ENCODE data around the gene DPY19L3.
"Not testable (repeated sequence)": the region's sequence is repeated elsewhere in the genome, so short reads cannot be mapped to it uniquely, and the experiment has no call there.

The DPY19L3 gene

DNA sequence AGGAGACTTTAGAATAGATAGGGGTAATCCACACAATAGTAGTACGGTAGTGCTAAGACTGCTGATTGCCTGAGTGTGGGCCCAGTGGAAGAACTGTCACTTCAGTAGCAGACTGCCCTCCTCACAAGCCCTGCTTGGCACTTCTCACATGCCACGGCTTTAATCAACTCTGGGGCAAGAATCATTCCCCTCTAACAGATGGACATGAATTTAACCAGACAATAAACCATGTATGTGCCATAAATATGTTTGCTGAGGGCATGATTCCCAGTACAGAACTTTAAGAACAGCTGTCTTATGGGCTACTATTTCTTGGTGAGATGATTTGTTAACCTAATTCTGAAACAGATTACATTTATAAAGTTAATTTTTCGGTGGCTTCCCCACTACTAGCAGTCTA, 22.0 kb downstream of the DPY19L3 start:
- Histone ChIP-seq H3K27ac (ENCODE audit: low read depth, low read length) (no peak overlapping the region), H3K9ac (ENCODE audit: low read length) (no peak overlapping the region), H3K4me1 (ENCODE audit: control insufficient read depth, insufficient read depth, low read length) (no peaks in the 10 kb centered on the region), H3K4me3 (ENCODE audit: low read length) (no peak overlapping the region), H3K36me3 (ENCODE audit: control insufficient read depth, insufficient read depth, low read length) (no peaks in the 10 kb centered on the region), H3K27me3 (ENCODE audit: control insufficient read depth, insufficient read depth, low read length) (no peaks in the 10 kb centered on the region)

DNA sequence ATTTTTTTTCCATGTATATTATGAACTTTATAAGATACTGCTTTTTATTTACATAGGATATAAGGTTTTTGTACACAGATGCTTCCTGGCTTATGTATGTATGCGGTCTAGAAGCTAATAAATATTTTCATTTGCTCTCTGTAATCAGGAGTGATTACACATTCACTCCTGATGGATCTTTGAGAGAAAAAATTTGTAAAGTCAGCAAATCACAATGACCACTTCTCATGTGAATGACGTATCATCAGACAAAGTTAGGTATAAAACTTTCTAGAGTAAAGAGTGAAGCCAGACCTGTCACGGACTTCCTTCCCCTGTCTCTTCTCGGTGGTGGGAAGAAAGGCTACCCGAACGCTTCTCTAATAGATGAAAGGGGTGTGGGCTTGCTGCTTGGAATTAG, 31.1 kb downstream of the DPY19L3 start:
- Histone ChIP-seq H3K36me3 (ENCODE audit: control insufficient read depth, insufficient read depth, low read length) (no peaks in the 10 kb centered on the region), H3K9ac (ENCODE audit: low read length) (no peak overlapping the region), H3K4me1 (ENCODE audit: control insufficient read depth, insufficient read depth, low read length) (no peaks in the 10 kb centered on the region), H3K27ac (ENCODE audit: low read depth, low read length) (no peak overlapping the region), H3K4me3 (ENCODE audit: low read length) (no peak overlapping the region), H3K27me3 (ENCODE audit: control insufficient read depth, insufficient read depth, low read length) (no peaks in the 10 kb centered on the region)

DNA sequence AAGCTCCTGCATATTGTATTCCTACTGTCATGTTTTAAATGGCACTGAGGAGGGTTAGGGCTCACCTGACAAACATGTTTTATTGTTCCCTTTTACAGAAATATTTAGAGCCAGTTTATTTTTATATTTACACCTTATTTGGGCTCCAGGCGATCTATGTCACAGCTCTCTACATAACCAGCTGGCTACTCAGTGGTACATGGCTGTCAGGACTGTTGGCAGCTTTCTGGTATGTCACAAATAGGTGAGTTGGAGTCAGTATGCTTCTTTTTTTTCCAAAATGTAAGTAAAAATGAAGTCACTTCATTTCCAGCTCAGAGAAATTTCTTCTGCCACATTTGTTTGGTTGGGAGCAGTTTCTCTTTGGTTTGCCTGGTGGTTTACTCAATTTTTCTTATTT, 31.5 kb downstream of the DPY19L3 start:
- H3K27me3 ChIP-seq (ENCODE audit: control insufficient read depth, insufficient read depth, low read length): no peaks in the 10 kb centered on the region
- H3K4me1 ChIP-seq (ENCODE audit: control insufficient read depth, insufficient read depth, low read length): no peaks in the 10 kb centered on the region
- no peak overlapping the region for H3K27ac ChIP-seq (ENCODE audit: low read depth, low read length)
- no peaks in the 10 kb centered on the region for H3K36me3 ChIP-seq (ENCODE audit: control insufficient read depth, insufficient read depth, low read length)
- H3K9ac ChIP-seq (ENCODE audit: low read length): no peak overlapping the region
- no peak overlapping the region for H3K4me3 ChIP-seq (ENCODE audit: low read length)

DNA sequence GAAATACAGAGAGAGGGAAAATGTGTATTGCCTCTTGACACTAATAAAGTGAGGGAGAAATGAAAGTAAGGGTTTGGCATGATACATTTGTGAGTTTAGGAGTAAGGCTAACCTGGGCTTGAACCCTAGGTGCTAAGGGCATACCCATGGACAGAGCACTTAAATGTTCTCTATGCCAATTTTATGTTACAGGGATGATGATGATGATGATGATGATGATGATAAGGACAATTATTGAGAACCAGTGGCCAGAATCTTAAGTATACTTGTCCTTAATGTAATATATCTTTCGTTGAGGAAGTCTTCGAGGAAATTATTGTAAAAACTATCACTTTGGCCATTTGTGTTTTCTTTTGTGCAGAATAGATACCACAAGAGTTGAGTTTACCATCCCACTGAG, 33.2 kb downstream of the DPY19L3 start:
- Histone ChIP-seq H3K9ac (ENCODE audit: low read length) (no peak overlapping the region), H3K27me3 (ENCODE audit: control insufficient read depth, insufficient read depth, low read length) (no peaks in the 10 kb centered on the region), H3K27ac (ENCODE audit: low read depth, low read length) (no peak overlapping the region), H3K36me3 (ENCODE audit: control insufficient read depth, insufficient read depth, low read length) (peaks cover 2% of the 10 kb centered on the region), H3K4me3 (ENCODE audit: low read length) (no peak overlapping the region), H3K4me1 (ENCODE audit: control insufficient read depth, insufficient read depth, low read length) (no peaks in the 10 kb centered on the region)

DNA sequence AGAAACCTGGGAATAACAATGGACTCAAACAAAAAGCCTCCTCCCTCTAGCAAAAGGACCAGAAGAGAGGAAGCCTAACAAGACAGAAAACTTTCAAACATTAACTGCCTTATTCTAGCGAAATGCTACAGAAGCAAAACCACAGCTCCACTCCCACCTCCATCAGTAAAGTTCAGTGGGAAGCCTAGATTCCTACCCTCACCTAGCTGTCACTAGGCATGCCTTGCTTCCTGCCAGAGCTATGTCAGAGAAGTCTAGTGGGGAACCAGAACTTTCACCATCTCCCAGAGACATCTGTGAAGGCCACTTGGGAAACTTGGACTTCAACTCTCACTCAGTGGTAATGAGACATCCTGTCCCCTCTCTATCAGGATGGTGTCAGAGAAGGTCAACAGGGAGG, 37.1 kb downstream of the DPY19L3 start:
- H3K4me1 ChIP-seq (ENCODE audit: control insufficient read depth, insufficient read depth, low read length): no peaks in the 10 kb centered on the region
- no peak overlapping the region for H3K9ac ChIP-seq (ENCODE audit: low read length)
- H3K27me3 ChIP-seq (ENCODE audit: control insufficient read depth, insufficient read depth, low read length): no peaks in the 10 kb centered on the region
- H3K36me3 ChIP-seq (ENCODE audit: control insufficient read depth, insufficient read depth, low read length): peaks cover 2% of the 10 kb centered on the region
- no peak overlapping the region for H3K27ac ChIP-seq (ENCODE audit: low read depth, low read length)
- no peak overlapping the region for H3K4me3 ChIP-seq (ENCODE audit: low read length)

DNA sequence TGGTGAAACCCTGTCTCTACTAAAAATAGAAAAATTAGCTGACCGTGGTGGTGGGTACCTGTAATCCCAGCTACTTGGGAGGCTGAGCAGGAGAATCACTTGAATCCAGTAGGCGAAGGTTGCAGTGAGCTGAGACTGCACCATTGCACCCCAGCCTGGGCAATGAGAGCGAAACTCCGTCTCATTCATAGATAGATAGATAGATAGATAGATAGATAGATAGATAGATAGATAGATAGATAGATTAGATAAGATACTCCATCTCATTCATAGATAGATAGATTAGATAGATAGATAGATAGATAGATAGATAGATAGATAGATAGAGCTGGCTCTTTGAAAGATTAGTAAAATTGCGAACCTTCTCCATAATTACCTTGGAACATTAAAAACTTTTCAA, 42.0 kb downstream of the DPY19L3 start:
- not testable (repeated sequence) for H3K36me3 ChIP-seq (ENCODE audit: control insufficient read depth, insufficient read depth, low read length); H3K4me3 ChIP-seq (ENCODE audit: low read length); H3K27me3 ChIP-seq (ENCODE audit: control insufficient read depth, insufficient read depth, low read length); H3K27ac ChIP-seq (ENCODE audit: low read depth, low read length); H3K9ac ChIP-seq (ENCODE audit: low read length); H3K4me1 ChIP-seq (ENCODE audit: control insufficient read depth, insufficient read depth, low read length)

DNA sequence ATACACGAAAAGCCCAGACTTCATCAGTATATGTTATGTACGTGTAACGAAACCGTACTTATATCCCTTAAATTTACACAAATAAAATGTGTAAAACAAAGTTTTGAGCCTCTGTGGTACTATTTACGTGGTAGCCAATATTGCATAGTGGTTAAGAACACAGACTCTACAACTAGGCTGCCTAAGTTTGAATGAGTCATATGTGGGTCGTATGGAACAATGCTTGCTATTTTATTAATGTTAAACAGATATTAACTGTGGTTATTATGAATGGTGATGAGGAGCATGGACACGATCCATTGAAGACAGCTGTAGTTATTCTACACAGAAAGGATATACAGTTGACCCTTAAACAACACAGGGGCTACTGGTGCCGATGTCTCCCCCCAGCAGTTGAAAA, 42.5 kb downstream of the DPY19L3 start:
- Histone ChIP-seq H3K4me1 (ENCODE audit: control insufficient read depth, insufficient read depth, low read length) (no peaks in the 10 kb centered on the region), H3K4me3 (ENCODE audit: low read length) (no peak overlapping the region), H3K9ac (ENCODE audit: low read length) (no peak overlapping the region), H3K27me3 (ENCODE audit: control insufficient read depth, insufficient read depth, low read length) (no peaks in the 10 kb centered on the region), H3K36me3 (ENCODE audit: control insufficient read depth, insufficient read depth, low read length) (peaks cover 1% of the 10 kb centered on the region), H3K27ac (ENCODE audit: low read depth, low read length) (no peak overlapping the region)

DNA sequence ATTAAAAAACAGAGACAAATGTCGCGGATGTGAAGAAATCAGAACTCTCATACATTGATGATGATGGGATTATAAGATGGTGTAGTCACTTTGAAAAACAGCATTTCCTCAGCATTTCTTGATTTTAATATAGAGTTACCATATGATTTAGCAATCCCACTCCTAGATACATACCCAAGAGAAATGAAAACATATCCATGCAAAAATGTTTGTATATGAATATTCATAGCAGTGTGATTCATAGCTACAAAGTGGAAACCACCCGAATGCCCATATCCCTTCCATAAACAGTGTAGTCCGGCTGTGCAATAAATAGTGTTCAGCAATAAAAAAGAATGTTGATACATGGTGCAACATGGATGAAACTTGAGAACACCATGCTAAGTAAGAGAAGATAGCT, 44.6 kb downstream of the DPY19L3 start:
- no peak overlapping the region for H3K9ac ChIP-seq (ENCODE audit: low read length)
- H3K27ac ChIP-seq (ENCODE audit: low read depth, low read length): no peak overlapping the region
- no peaks in the 10 kb centered on the region for H3K4me1 ChIP-seq (ENCODE audit: control insufficient read depth, insufficient read depth, low read length)
- H3K4me3 ChIP-seq (ENCODE audit: low read length): no peak overlapping the region
- H3K27me3 ChIP-seq (ENCODE audit: control insufficient read depth, insufficient read depth, low read length): no peaks in the 10 kb centered on the region
- no peaks in the 10 kb centered on the region for H3K36me3 ChIP-seq (ENCODE audit: control insufficient read depth, insufficient read depth, low read length)

DNA sequence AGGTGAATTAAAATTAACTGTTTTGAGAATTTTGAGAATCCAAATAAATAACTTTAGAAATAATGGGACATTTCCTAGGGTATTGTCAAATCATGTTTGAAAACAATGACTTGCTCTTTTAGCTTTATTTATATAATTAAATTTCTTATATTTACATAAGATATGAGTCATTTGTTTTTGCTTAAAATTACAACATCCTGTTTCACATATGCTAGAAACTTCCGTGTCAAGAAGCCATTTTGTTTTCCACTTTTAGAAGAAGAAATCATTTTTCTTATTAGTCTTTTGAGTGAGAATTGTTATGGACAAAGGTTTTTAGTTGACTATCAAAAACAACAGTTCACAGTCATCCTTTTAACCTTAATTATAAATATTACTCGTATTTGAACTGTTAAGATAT, 48.2 kb downstream of the DPY19L3 start:
- H3K9ac ChIP-seq (ENCODE audit: low read length): no peak overlapping the region
- no peaks in the 10 kb centered on the region for H3K36me3 ChIP-seq (ENCODE audit: control insufficient read depth, insufficient read depth, low read length)
- no peaks in the 10 kb centered on the region for H3K4me1 ChIP-seq (ENCODE audit: control insufficient read depth, insufficient read depth, low read length)
- H3K4me3 ChIP-seq (ENCODE audit: low read length): no peak overlapping the region
- H3K27me3 ChIP-seq (ENCODE audit: control insufficient read depth, insufficient read depth, low read length): no peaks in the 10 kb centered on the region
- no peak overlapping the region for H3K27ac ChIP-seq (ENCODE audit: low read depth, low read length)

DNA sequence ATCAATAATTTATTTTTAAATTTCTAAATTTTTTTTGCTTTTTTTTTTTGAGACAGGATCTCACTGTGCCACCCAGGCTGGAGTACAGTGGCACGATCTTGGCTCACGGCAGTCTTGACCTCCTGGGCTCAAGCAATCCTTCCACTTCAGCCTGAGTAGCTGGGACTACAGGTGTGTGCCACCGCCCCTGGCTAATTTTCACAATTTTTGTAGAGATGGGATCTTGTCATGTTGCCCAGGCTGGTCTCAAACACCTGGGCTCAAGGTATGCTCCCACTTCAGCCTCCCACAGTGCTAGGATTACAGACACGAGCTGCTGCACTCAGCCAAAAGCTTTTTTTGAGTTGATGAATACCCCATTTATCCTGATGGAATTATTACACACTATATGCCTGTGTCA, 50.8 kb downstream of the DPY19L3 start:
- Histone ChIP-seq H3K4me1 (ENCODE audit: control insufficient read depth, insufficient read depth, low read length) (no peaks in the 10 kb centered on the region), H3K9ac (ENCODE audit: low read length) (no peak overlapping the region), H3K27me3 (ENCODE audit: control insufficient read depth, insufficient read depth, low read length) (no peaks in the 10 kb centered on the region), H3K36me3 (ENCODE audit: control insufficient read depth, insufficient read depth, low read length) (no peaks in the 10 kb centered on the region), H3K27ac (ENCODE audit: low read depth, low read length) (no peak overlapping the region), H3K4me3 (ENCODE audit: low read length) (no peak overlapping the region)

DNA sequence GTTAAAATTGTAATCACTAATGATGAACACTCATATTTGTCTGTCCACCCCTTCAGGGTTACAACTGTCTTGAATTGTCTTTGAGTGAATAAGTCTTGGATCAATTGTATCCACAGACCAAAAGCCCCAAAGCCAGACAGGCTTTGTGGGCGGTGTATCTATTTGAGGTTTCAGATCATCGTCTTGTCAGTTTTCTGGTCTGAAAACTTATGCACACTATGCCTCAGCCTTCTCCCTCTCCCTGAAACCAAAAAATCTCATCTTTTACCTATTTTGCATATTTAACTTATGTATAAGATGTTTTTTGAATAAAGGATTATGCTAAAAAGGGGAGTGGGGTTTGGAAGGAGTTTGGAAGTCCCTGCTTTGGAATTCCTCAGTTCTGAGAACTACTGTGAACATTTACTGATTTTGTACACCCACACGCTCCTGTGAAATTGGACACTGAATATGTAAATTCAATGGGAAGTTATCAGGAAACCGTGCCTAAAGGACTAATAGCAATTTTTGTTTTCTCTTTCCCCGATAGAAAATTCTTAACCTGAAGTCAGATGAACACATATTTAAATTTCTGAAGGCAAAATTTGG, 52.1 kb downstream of the DPY19L3 start:
- Histone ChIP-seq H3K36me3 (ENCODE audit: control insufficient read depth, insufficient read depth, low read length) (no peaks in the 10 kb centered on the region), H3K4me3 (ENCODE audit: low read length) (no peak overlapping the region), H3K27ac (ENCODE audit: low read depth, low read length) (no peak overlapping the region), H3K27me3 (ENCODE audit: control insufficient read depth, insufficient read depth, low read length) (no peaks in the 10 kb centered on the region), H3K4me1 (ENCODE audit: control insufficient read depth, insufficient read depth, low read length) (no peaks in the 10 kb centered on the region), H3K9ac (ENCODE audit: low read length) (no peak overlapping the region)

DNA sequence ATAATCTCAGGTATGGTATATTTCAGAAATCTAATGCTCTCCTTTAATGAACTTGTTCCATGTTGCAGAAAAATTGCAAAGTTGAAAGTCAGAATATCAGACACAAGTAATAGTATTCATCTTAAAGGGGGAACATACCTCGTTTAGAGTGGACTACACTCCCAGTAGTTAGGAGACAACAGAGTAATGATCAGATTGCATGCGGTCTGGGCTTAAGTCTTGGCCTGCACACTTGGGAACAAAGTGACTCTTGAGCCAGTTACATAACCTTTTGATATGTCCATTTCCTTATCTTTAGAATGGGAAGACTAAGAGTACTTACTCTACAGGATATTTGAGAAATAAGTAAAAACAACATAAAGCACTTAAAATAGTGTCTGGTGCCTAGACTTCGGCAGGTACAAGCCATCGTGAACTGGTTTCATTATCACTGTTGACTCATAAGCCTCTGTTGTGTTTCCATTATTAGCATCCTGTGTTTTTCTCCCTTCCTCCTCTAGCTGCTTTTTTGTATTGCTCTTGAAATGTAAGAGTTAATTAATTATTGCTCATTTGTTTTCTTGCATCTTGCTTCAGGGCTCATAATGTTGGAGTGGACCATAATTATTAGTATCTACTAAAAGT, 53.0 kb downstream of the DPY19L3 start:
- Histone ChIP-seq H3K9ac (ENCODE audit: low read length) (no peak overlapping the region), H3K36me3 (ENCODE audit: control insufficient read depth, insufficient read depth, low read length) (no peaks in the 10 kb centered on the region), H3K4me1 (ENCODE audit: control insufficient read depth, insufficient read depth, low read length) (no peaks in the 10 kb centered on the region), H3K27me3 (ENCODE audit: control insufficient read depth, insufficient read depth, low read length) (no peaks in the 10 kb centered on the region), H3K4me3 (ENCODE audit: low read length) (no peak overlapping the region), H3K27ac (ENCODE audit: low read depth, low read length) (no peak overlapping the region)

DNA sequence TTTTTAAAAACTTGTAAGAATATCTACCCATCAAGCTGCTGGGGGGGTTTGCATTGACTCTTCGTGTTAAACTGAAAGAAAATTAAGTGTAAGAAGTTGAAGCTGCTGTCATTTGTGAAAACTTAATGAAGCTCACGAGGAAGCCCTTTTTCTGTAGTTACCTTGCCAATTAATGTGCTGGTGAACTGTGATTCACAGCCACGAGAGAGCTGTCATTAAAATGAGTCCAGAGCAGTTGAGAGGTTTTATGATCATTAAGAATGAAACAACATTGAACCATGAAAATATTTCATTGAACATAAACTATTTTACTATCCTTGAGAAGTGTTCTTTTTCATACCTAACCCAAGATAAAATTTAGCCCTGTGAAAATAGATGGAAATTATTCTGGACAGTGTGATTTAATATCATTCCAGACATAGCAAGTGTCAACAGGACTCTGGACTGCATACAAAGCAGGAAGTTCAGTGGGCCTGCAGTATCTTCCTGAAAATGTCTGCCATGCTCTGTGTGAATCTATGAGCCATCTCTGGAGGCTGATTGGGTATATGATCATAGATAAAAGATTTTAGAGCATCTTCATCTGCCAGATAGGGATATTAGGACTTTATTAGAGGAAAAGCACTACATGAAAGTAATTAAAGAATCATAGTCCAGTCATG, 53.8 kb downstream of the DPY19L3 start:
- no peak overlapping the region for H3K27ac ChIP-seq (ENCODE audit: low read depth, low read length)
- no peaks in the 10 kb centered on the region for H3K27me3 ChIP-seq (ENCODE audit: control insufficient read depth, insufficient read depth, low read length)
- no peaks in the 10 kb centered on the region for H3K36me3 ChIP-seq (ENCODE audit: control insufficient read depth, insufficient read depth, low read length)
- H3K9ac ChIP-seq (ENCODE audit: low read length): no peak overlapping the region
- no peaks in the 10 kb centered on the region for H3K4me1 ChIP-seq (ENCODE audit: control insufficient read depth, insufficient read depth, low read length)
- H3K4me3 ChIP-seq (ENCODE audit: low read length): no peak overlapping the region

Measured in rectal smooth muscle tissue (tissue), 1 donor.